Measurements from ENCODE around the gene GPHN. TPM values are rescaled to one million over a fixed set of nuclear protein-coding genes. Genes with fewer than 3 reads are reported as not detected.

Gene GPHN
- 10 to 100 TPM; 14.0 to 35.8 TPM for total RNA-seq

DNA sequence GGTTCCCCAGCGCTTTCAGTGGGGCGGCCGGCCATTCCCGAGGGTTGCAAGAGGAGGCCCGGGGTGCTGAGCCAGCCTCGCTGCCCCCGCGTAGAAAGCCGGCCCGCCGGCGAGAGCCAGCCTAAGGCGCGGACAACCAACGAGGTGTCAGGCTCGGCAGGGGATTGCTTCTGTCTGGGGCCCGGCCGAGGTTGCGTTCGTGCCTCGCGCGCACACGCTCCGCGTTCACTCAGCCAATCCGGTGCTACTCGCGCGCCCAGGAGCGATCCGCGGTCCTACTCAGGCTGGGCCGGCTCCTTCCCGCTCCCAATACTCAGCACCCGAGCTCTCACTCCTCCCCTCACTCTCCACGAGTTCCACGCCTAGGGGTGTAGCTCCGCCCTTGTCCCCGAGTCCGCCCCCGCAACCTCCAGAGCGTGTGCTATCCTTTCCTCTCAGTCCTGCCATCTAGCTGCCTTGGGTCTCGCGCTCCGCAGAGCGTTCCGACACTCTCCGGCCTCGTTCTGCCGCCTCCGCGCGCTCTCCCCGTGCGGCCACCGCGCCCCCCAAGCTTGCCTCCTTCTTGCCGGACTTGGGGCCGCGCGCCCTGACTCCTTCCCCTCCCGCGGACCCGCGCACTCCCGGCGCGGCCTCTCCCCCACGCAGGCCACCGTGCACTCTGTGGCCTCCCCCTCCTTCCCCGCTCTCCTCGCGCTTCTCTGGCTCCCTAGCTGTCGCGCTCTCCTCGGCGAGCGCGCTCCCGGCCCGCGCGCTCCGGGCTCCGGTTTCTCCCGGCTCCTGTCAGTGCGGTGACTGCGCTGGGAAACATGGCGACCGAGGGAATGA lies at the start of gene GPHN:
Gene GPHN (plus strand): TSS at position 426 of the 825 bp plus-strand sequence.
- DNase-seq (ENCODE audit: low spot score in 2 of 2) (peak; percentile 86 to 87), ATAC-seq (peak; percentile 88 to 96)
- Mint-ChIP-seq H3K36me3 (peaks cover 0 to 5% of the 10 kb centered on the region in 2 donors), H3K9me3 (no peaks in the 10 kb centered on the region), H3K27ac (peak within 1 kb of the TSS; percentile 91 to 93)

DNA sequence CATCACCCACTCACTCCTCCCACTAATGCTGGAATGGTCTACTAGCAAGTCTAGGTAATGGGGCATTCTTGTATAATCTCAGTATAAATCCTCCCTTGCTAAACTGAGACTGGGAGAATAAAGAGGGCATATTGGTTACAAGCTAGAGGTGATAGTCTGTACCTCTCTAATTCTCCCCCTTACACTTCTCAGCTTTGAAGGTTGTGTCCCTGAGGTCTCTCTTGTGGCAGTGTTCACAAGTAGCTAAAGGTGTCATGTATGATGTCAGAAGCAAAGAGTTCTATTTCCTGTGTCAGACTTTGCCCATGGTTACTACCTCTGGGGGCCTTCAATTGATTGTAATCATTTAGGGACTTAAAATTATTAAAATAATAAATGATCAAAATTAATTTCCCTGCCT lies 48.3 kb upstream of the GPHN start:
- ATAC-seq = no peak
- no peak for DNase-seq (ENCODE audit: low spot score in 2 of 2)
- peaks cover 0 to 10% of the 10 kb centered on the region in 2 donors for H3K9me3 Mint-ChIP-seq
- peaks cover 0 to 6% of the 10 kb centered on the region in 2 donors for H3K36me3 Mint-ChIP-seq
- H3K27ac Mint-ChIP-seq = no peak overlapping the region

DNA sequence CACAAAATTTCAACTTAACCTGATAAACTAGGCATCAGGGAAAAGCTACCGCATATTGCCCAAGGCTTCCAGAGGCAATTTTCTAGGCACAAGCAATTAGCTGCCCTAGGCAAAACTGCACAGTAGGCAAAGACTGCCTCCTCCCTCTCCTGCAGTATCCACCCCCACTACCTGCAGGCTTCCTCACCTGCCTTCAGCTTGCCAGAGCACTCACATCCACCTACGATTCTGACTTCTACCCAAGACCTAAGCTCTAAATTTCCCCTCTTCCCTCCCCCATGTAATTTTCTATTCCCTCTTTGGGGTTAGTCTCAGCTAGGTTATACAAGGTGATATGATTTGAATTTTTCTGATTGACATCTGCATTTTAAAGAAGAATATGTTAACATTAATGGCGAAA lies 43.7 kb upstream of the GPHN start:
- no peak overlapping the region for H3K27ac Mint-ChIP-seq
- ATAC-seq = no peak
- H3K9me3 Mint-ChIP-seq = peaks cover 0 to 6% of the 10 kb centered on the region in 2 donors
- no peak for DNase-seq (ENCODE audit: low spot score in 2 of 2)
- H3K36me3 Mint-ChIP-seq = no peaks in the 10 kb centered on the region

DNA sequence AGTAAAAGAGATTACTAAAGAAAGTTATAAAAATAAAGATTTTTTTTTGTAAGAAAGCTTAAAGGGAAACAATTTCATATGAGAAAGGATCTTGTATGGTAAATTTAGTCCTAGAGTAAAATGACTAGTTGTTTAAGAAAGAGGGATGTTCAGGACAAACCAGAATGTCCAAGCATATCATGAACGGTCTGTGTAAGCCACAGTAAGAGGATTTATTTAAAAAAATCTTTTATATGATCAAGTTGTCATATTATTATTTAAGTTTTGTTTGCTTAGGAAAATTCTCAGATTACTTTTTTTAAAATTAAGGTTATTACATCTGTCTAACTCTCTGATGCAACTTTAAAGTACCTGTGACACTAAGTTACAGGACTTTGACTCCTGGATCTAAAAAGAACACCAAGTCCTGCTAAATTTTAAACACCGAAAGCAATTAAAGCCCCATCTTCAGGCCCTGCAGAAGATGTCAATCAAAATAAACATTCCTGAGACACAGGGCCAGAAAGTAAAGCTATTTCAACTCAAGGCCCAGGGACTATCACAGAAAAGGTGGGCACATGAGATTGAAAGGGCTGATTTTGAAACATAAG lies 39.1 kb upstream of the GPHN start:
- peaks cover 11 to 12% of the 10 kb centered on the region in 2 donors for H3K36me3 Mint-ChIP-seq
- peaks cover 9 to 24% of the 10 kb centered on the region in 2 donors for H3K9me3 Mint-ChIP-seq
- no peak for ATAC-seq
- no peak for DNase-seq (ENCODE audit: low spot score in 2 of 2)
- no peak overlapping the region for H3K27ac Mint-ChIP-seq

DNA sequence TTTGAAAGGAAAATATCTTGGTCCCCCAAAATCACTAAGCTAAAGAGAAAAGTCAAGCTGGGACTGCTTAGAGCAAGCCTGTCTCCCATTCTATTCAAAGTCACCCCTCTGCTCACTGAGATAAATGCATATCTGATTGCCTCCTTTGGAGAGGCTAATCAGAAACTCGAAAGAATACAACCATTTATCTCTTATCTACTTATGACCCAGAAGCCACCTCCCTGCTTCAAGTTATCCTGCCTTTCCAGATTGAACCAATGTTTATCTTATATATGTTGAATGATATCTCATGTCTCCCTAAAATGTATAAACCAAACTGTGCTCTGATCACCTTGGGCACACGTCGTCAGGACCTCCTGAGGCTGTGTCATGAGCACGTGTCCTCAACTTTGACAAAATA lies 36.4 kb upstream of the GPHN start:
- ATAC-seq (no peak), DNase-seq (ENCODE audit: low spot score in 2 of 2) (no peak)
- H3K9me3 Mint-ChIP-seq = peaks cover 9 to 18% of the 10 kb centered on the region in 2 donors
- peaks cover 11 to 12% of the 10 kb centered on the region in 2 donors for H3K36me3 Mint-ChIP-seq
- H3K27ac Mint-ChIP-seq = no peak overlapping the region

DNA sequence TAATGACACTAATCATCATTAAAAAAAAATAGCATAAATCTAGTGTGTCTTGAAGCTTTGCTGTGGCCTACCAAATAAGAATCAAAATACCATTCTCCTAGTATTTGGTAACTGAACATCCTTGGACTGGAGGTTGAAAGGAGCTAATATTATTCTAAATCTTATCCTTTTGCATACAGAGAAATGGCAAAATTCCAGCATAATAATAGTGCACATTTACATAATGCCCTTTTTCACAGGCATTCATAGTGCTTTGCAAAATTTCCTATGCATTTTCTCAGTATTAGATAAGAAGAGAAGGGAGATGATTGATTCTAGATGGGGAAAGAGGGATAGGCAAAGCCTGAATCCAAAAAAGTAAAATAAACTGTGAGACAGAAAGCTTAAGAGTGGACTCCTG lies 35.7 kb upstream of the GPHN start:
- Mint-ChIP-seq H3K9me3 (peaks cover 9 to 18% of the 10 kb centered on the region in 2 donors), H3K27ac (no peak overlapping the region), H3K36me3 (peaks cover 11 to 12% of the 10 kb centered on the region in 2 donors)
- DNase-seq (ENCODE audit: low spot score in 2 of 2) (no peak), ATAC-seq (no peak)

DNA sequence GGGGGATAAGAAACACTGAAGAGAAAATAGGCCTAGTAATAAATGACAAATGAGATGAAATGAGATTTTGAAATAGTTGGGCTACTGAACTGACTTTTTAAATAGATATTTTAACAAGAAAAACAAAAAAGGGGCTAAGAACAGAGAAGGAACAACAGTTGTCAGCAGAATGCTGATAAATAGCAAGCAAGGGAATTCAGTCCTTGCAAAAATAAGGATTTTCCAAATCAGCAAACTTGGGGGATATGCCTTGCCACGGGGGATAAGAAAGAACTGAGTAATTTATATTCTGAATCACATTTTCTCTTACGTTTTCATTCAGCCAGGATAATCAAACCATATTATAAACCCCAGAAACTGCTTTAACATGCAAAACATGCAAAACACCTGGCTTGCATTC lies 34.7 kb upstream of the GPHN start:
- DNase-seq (ENCODE audit: low spot score in 2 of 2) = no peak
- ATAC-seq = no peak
- no peak overlapping the region for H3K27ac Mint-ChIP-seq
- H3K36me3 Mint-ChIP-seq = peaks cover 11 to 12% of the 10 kb centered on the region in 2 donors
- H3K9me3 Mint-ChIP-seq = peaks cover 9 to 18% of the 10 kb centered on the region in 2 donors

DNA sequence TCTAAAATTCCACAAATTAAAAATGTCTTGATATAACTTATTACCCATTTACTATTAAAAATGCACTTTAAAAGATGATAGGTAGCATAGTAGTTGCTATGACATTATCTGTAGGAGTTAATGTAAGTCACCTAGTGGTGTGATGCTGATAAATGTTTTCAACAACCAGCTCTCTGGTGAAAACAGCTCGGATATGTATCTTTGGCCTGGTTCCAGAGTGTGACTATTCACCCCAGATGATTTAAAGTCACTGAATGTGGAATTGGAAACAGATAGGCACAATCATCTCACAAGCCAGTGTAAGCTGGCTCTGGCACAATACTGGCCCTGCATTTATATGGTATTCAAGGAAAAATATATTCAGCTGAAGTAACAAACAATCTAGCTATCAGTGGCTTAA lies 31.0 kb upstream of the GPHN start:
- ATAC-seq (no peak), DNase-seq (ENCODE audit: low spot score in 2 of 2) (no peak)
- no peak overlapping the region for H3K27ac Mint-ChIP-seq
- H3K36me3 Mint-ChIP-seq = peaks cover 0 to 4% of the 10 kb centered on the region in 2 donors
- H3K9me3 Mint-ChIP-seq = peaks cover 2 to 6% of the 10 kb centered on the region in 2 donors

DNA sequence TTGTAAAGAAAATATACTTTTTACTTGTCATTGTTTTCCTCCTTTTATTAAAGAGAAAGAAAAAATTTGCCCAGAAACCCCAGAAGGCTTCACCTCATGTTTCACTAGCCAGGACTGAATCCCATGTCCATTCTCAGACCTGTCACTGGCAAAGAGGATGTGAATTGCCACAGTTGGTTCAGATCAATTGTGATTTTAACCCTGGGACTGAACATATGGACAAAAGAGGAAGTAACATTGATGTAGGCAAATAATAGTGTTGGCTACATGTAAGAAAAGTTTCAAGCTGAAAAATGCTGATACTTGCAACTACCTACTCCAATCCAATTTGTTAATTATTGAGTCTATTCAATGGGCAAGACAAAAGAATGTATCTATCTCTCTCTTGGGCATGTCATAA lies 30.4 kb upstream of the GPHN start:
- Mint-ChIP-seq H3K36me3 (no peaks in the 10 kb centered on the region), H3K27ac (no peak overlapping the region)
- no peak for ATAC-seq

DNA sequence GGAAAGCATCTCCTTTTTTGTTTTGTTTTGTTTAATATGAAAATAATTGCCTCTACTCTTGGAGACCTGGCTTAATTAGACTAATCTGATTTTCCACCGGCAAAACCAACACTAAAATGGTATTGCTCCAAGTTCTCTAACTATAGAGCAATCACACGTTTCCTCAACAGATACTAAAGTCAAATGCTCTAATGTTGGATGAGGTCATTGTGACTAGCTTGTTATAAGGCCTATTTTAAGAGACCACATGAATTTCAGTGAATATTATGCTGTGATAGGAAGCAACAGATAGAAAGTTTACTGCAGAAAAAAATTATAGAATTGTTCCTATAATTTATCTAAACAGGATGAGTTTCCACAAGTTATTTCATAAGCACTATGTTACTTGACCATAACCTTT lies 25.1 kb upstream of the GPHN start:
- H3K9me3 Mint-ChIP-seq = no peaks in the 10 kb centered on the region
- DNase-seq (ENCODE audit: low spot score in 2 of 2) (no peak), ATAC-seq (no peak)
- no peaks in the 10 kb centered on the region for H3K36me3 Mint-ChIP-seq
- H3K27ac Mint-ChIP-seq = no peak overlapping the region

More for the DNA sequence above, 30.4 kb upstream of the GPHN start:
- H3K9me3 Mint-ChIP-seq = no peaks in the 10 kb centered on the region
- no peak for DNase-seq (ENCODE audit: low spot score in 2 of 2)

DNA sequence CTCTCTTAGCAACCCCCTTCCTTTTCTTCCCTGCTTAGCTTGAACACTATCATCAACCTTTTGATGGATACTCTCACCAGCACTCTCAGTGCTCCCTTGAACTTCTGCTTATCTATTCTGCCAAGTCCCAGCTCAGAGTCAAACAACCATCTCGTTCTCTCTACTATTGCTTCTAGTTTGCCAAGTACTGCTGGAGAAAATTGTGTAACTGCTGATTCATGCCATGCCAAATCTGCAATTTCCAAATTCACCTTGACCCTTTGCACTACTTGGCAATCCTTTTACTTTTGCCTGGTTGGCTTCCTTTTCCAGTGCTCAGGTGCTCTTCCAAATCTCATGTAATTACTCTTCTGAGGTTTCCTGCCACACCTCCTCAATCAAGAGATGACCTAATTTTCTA lies 24.6 kb upstream of the GPHN start:
- H3K27ac Mint-ChIP-seq = no peak overlapping the region
- no peaks in the 10 kb centered on the region for H3K36me3 Mint-ChIP-seq
- DNase-seq (ENCODE audit: low spot score in 2 of 2) = no peak
- no peaks in the 10 kb centered on the region for H3K9me3 Mint-ChIP-seq
- no peak for ATAC-seq

DNA sequence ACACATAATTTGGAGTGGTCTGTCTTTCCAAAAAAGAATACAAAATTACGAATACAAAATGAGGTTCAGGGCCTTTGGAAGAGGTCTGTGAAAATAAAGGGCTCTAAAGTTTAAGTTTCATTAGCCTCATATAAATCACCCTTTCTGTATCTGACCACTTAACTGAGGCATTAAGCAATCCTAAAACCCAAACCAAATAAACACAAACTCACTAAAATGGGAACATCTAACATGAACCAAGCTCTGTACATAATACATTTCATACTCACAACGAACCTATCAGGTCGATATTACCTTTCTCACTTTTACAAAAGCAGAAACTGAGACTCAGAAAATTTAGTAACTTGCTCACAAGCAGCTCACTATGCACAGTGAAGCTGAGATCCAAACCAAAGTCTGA lies 22.9 kb upstream of the GPHN start:
- no peak overlapping the region for H3K27ac Mint-ChIP-seq
- no peaks in the 10 kb centered on the region for H3K36me3 Mint-ChIP-seq
- ATAC-seq (no peak), DNase-seq (ENCODE audit: low spot score in 2 of 2) (no peak)
- no peaks in the 10 kb centered on the region for H3K9me3 Mint-ChIP-seq

DNA sequence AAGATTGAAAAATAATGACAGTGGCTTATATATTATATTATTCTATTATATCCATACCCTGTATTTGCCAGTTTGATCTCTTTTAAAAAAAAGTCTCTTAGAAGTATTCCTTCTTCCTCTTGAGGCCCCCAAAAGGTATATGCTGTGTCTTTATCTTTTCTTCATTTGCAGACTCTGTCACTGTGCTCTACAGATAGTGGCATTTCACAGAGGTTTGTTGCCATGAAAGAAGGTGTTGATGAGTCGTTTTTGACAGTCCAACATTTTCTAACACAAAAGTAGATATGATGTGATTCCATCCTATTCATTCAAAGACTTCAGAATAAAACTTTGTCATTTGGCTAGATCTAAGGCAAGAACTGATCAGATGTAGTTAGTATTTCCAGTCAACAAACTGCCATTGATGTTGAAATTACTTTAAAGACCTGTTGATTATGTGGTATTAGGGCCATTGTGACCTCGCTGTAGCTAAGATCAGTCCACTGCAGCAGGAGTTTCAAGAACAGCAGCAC lies 22.0 kb upstream of the GPHN start, which contains the start of gene CCDC196:
Gene CCDC196 (plus strand): TSS at position 462 of the 512 bp plus-strand sequence. CDS start 132 bp downstream, outside the sequence.
- H3K27ac Mint-ChIP-seq = no peak within 1 kb of the TSS
- DNase-seq (ENCODE audit: low spot score in 2 of 2) = no peak
- peak in 1 of 2 donors; percentile 38 for ATAC-seq
- no peaks in the 10 kb centered on the region for H3K36me3 Mint-ChIP-seq
- no peaks in the 10 kb centered on the region for H3K9me3 Mint-ChIP-seq

DNA sequence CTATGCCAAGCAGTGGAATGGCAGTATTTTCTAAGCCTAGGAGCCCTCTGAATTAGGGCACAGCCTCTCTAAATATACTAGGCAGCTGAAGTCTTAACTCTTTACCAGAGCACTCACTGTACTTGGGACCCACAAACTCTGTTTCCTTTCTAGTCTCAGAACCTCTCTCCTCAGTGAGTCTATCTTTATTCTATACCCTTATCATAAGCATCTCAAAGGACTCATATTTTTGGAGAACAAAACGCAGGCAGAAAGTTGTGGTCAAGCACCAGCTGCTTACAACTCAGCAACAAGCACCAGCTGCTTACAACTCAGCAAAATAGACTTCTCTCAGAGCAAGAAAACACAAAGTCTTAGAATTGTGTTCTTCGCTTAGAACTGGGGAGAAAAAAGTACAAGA lies 20.8 kb upstream of the GPHN start:
- DNase-seq (ENCODE audit: low spot score in 2 of 2) (no peak), ATAC-seq (no peak)
- Mint-ChIP-seq H3K27ac (no peak overlapping the region), H3K9me3 (no peaks in the 10 kb centered on the region), H3K36me3 (no peaks in the 10 kb centered on the region)

DNA sequence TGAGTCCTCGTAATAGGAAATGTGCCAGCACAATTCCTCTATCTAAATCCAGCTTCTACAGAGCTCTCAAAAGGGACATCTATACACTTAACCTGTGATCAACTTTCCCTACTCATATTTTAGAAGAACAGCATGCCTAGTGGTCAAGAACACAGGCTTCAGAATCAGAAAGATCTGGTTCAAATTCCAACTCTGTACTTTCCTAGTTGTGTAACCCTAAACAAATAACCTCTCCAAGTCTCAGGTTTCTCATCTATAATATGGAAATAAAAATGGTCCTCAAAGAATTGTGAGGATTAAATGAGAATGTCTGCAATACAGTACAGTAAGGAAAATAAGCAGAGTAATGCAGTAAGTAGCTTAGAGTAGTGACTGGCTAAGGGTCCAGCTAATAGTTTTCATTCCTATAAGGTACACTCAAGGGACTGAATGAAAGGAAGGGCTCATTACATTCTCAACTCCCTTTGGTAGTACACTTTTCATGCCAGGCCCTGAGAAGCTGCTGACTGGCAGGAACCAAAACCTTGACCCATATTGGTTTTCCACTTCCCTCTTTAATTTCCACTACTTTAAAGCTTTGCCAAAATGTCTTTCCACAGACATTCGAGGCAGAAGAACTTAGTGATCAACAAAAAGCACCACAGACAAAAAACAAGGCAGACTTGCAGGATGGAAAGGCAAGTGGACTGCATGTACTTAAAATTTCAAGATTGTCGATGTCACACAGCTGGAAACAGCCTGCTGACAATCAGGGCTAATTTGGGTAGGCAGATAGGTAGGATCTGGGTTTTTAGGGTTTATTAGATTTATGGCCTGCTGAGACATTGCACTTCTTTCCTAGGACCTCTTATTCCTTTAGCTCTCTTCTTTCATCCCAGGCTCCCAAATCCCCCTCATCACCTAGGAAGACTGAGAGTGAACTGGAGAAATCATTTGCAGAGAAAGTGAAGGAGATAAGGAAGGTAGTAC lies 17.5 kb upstream of the GPHN start:
- ATAC-seq = no peak
- Mint-ChIP-seq H3K27ac (no peak overlapping the region), H3K36me3 (no peaks in the 10 kb centered on the region), H3K9me3 (no peaks in the 10 kb centered on the region)
- no peak for DNase-seq (ENCODE audit: low spot score in 2 of 2)

DNA sequence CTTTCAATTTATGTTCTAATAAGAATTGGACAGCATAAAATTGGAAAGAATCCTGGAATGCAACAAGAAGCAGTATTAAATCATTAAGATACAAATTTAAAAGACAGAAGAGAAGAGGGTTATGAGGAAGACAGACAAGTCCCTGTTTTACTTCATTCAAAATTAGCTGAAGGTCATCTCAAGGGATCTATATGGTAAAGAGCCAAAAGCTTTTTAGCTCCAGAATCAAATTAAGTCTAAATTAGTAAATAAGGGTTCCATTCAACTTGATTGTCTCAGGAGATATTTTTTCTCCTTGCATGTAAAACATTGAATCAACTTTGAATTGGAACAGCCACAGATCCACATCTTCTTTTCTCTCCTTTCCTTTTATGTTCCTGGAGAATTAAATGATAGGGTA lies 14.2 kb upstream of the GPHN start:
- DNase-seq (ENCODE audit: low spot score in 2 of 2) = no peak
- no peak for ATAC-seq
- H3K27ac Mint-ChIP-seq = no peak overlapping the region
- no peaks in the 10 kb centered on the region for H3K9me3 Mint-ChIP-seq
- H3K36me3 Mint-ChIP-seq = no peaks in the 10 kb centered on the region
